Measurements from ENCODE around the gene LIPE. TPM values are rescaled to one million over a fixed set of nuclear protein-coding genes. Genes with fewer than 3 reads are reported as not detected.

The LIPE gene
- total RNA-seq, 4 donors from 2014 or later = 9.5 to 26.0 TPM; not detected in 2

- Histone ChIP-seq H3K9me3 (peaks cover 0 to 8% of the 10 kb centered on the region in 2 donors), H3K27ac (no peak overlapping the region), H3K36me3 (no peaks in the 10 kb centered on the region), H3K4me1 (no peaks in the 10 kb centered on the region), H3K4me3 (no peak overlapping the region), H3K27me3 (no peaks in the 10 kb centered on the region)
- intact Hi-C loops (cut with DNase I; ENCODE audit: low total_unique reads) = no loop called here
- no peak for TF ChIP-seq POLR2A (IDR thresholded peaks at IDR 0.05)
- TF ChIP-seq CTCF (IDR thresholded peaks at IDR 0.05) = no peak
- DNase-seq = no peak
Observed at GRCh38 chr19:42368360-42368759, 58.8 kb downstream of the LIPE start.

DNA sequence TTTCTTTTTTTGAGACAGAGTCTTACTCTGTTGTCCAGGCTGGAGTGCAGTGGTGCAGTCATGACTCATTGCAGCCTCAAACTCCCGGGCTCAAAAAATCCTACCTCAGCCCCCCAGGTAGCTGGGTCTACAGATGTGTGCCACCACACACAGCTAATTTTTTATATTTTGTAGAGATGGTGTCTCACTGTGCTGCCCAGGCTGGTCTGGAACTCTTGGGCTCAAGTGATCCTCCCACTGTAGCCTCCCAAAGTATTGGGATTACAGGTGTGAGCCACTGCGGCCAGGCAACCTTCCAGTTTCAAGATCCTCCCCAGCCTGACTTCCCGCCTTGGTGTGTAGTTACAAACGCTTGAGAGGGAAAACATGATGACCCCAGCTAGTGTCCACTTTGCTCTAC is 59.3 kb downstream of the LIPE start:
- no peak overlapping the region for H3K4me3 ChIP-seq
- no peaks in the 10 kb centered on the region for H3K27me3 ChIP-seq
- H3K9me3 ChIP-seq = peaks cover 0 to 9% of the 10 kb centered on the region in 2 donors
- intact Hi-C loops (cut with DNase I; ENCODE audit: low total_unique reads) = no loop called here
- H3K36me3 ChIP-seq = no peaks in the 10 kb centered on the region
- H3K4me1 ChIP-seq = no peaks in the 10 kb centered on the region
- no peak for TF ChIP-seq CTCF (IDR thresholded peaks at IDR 0.05)
- TF ChIP-seq POLR2A (IDR thresholded peaks at IDR 0.05) = no peak
- H3K27ac ChIP-seq = no peak overlapping the region
- DNase-seq = no peak

- intact Hi-C loops (cut with DNase I; ENCODE audit: low total_unique reads) = no loop called here
- Histone ChIP-seq H3K9me3 (peaks cover 0 to 9% of the 10 kb centered on the region in 2 donors), H3K27ac (no peak overlapping the region), H3K36me3 (no peaks in the 10 kb centered on the region), H3K4me3 (no peak overlapping the region), H3K4me1 (no peaks in the 10 kb centered on the region), H3K27me3 (no peaks in the 10 kb centered on the region)
- no peak for TF ChIP-seq POLR2A (IDR thresholded peaks at IDR 0.05)
- TF ChIP-seq CTCF (IDR thresholded peaks at IDR 0.05) = no peak
- no peak for DNase-seq
Observed at GRCh38 chr19:42366673-42367072, 60.5 kb downstream of the LIPE start.

GRCh38 chr19:42363614-42364346 is 63.4 kb downstream of the LIPE start:
- no peak for DNase-seq
- intact Hi-C loops (cut with DNase I; ENCODE audit: low total_unique reads) = no loop called here
- H3K27ac ChIP-seq = no peak overlapping the region
- TF ChIP-seq POLR2A (IDR thresholded peaks at IDR 0.05) (no peak), CTCF (IDR thresholded peaks at IDR 0.05) (no peak)
- no peaks in the 10 kb centered on the region for H3K36me3 ChIP-seq
- no peaks in the 10 kb centered on the region for H3K4me1 ChIP-seq
- no peak overlapping the region for H3K4me3 ChIP-seq
- H3K27me3 ChIP-seq = no peaks in the 10 kb centered on the region
- peaks cover 0 to 9% of the 10 kb centered on the region in 2 donors for H3K9me3 ChIP-seq

DNA sequence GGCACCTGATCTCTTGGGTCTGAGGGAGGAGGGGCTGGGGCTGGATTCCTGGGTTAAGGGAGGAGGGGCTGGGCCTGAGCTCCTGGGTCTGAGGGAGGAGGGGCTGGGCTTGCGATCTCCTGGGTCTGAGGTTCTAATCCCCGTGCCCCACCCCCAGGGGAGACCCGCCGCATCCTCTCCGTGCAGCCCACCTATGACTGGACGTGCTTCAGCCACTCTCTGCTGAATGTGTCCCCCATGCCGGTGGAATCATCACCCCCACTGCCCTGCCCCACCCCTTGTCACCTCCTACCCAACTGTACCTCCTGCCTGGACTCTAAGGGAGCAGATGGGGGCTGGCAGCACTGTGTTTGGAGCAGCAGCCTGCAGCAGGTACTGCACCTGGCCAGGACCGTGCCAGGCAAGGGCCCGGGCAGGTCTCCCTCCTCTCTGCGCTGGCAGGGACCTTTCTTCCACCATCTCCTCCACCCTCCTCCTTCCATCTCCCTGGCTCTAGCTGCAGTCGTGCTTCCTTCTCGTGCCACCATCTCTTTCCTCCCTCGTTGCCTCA is 64.2 kb downstream of the LIPE start:
- Histone ChIP-seq H3K27me3 (no peaks in the 10 kb centered on the region), H3K4me1 (no peaks in the 10 kb centered on the region), H3K27ac (no peak overlapping the region), H3K9me3 (peaks cover 0 to 9% of the 10 kb centered on the region in 2 donors), H3K36me3 (no peaks in the 10 kb centered on the region), H3K4me3 (no peak overlapping the region)
- no peak for DNase-seq
- TF ChIP-seq POLR2A (IDR thresholded peaks at IDR 0.05) (no peak), CTCF (IDR thresholded peaks at IDR 0.05) (no peak)
- intact Hi-C loops (cut with DNase I; ENCODE audit: low total_unique reads) = no loop called here

Measured in uterus (tissue), 4 donors.